ENCODE results near the gene CHAF1A.

GRCh38 chr19:4443188-4443587 is 40.7 kb downstream of the CHAF1A start:
- TF ChIP-seq CTCF (IDR thresholded peaks at IDR 0.05) (no peak), EP300 (IDR thresholded peaks at IDR 0.05; ENCODE audit: low read depth) (no peak)
